Medulla oblongata (tissue), 1 donor: ENCODE measurements around the gene TMEM215.
"Not testable (repeated sequence)": the region's sequence is repeated elsewhere in the genome, so short reads cannot be mapped to it uniquely, and the experiment has no call there.

Experiments used
- DNase-seq: peaks from one replicate; pipeline ENCODE4 v3.0.0-alpha.2; 2015; ENCODE audit errors: extremely low spot score

Gene TMEM215

DNA sequence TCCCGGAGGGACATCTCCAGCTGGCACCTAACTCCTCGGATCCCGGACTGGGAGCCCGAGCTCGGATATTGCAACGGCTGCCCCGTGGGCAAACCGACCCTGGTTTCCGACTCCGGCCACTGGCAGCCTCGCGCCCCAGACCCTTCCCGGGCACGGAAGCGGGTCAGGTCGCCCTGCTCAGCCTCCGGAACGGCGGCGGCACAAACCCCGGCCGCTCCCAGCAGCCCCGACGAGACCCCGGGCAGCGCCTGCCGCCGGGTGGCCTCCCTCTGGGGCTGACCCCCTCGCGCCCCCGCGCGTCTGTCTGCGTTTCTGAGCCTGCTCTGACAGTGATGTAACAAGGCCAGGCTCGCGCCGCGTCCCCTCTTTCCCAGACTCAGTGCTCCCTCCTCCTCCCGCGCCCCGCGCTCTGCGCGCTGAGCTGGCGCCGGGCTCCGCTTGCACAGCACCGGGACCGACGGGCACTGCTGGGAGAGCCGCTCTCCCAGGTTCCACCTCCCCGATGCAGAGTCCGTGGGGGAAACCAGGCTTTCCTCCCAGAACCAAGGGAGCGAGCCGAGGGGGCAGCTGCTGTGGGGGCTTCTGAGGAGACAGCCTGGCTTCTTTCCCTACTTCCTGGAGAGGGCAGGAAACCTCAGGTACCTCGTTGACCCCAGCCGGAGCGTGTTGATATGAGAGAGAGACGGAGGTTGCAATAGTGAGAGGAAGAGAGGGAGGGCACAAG is at the start of gene TMEM215:
TMEM215 (plus strand) TSS at position 373 of the 724 bp plus-strand sequence. CDS start 644 bp downstream, outside the sequence.
- no peak for DNase-seq

DNA sequence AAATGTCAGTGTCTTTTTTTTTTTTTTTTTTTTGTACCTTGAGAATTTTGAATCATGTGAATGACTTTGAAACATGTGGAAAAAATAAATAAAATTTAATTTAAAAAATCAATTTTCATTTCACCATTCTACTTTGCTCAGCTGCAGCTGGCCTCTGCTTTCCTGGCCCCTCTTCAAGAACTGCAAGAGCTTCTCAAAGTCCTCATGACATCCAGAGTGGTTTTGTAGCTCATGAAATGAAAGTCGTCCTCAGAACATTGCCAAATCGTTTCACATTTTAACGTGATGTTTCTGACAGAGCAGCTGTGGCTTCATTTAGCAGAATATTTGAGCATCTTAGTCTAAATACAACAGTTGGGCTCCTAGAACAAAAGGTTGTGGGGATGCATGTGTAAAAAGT is 47.9 kb upstream of the TMEM215 start:
- DNase-seq, result no peak

DNA sequence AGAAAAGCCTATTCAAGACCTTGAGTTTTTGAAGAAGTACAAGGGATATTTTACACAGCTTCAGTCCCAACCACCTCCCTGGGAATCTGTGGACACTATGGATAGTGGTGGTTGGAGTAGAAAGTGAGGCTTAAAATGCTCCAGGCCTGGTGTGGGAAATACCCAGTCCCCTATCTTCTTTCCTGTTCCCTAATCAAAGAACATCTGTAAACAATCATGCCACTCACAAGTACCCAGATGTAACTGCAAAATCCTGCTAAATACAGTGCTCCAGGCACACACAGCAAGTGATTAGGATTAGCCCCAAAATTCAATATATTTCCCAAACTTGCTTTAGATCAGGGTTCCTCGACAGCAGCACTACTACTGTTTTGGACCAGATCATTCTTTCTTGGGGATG is 46.0 kb upstream of the TMEM215 start:
- no peak for DNase-seq

DNA sequence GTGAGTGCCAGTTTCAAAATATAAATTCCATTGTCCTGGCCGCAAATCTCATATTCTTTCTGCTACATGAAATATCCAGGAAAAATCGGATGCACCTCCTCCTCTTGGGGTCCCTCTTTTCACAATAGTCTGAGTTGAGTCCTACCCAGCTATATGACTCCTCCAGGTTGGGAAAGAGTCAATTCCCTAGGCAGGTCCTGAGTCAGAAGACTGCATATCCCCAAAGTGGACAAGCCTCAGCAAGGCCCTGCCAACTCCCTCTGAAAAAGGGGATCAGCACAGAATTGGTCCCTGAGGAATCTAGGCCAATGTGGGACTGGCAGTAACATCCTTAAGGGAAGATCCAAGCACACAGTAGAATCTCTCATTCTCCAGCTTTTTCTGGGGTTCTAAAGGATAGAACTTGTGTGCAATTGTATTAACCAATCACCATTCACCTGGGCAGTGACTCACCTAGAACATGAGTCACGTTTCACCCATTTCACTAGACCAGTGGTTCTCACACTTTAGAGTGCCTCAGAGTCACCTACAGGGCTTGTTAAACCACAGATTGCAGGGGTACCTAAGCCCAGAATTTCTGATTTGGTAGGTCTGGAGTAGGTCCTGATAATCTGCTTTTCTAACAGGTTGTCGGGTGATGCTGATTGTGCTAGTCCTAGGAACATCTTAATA is 44.7 kb upstream of the TMEM215 start:
- no peak for DNase-seq

DNA sequence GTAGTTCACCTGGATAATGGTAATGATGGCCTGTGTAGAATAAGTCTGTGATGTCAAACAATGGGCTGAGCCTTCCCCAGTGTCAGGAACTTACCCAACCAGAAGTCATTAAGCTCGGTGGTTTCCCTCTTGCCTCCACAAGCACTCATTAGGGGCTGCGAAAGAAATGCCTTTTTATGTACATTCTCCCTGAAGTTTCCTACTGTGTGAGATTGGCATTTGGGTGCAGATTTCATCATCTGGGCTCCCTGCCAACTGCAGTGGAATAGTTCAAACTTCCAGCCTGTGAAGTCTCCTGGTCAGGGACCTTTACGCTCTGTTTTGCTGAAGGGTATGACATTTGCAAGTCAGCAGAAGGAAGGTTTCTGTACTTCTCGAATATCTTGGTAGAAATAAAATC is 41.6 kb upstream of the TMEM215 start:
- DNase-seq, result no peak

- DNase-seq, result no peak
These were observed 41.0 kb upstream of the TMEM215 start for GRCh38 chr9:32742296-32742695.

DNA sequence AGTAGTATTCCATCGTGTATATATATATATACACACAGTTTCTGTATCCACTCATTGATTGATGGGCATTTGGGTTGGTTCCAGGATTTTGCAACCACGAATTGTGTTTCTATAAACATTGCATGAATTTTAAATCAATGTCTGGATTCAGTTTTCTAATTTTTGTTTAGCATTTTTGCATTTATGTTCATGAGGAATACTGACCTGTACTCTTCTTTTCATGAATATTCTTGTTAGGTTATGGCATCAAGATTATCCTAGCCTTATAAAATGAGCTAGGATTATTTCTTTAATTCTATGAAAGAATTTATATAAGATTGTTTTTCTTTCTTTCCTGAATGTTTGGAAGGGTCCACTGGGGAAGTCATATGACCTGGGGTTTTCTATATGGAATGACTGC is 35.3 kb upstream of the TMEM215 start:
- no peak for DNase-seq

DNA sequence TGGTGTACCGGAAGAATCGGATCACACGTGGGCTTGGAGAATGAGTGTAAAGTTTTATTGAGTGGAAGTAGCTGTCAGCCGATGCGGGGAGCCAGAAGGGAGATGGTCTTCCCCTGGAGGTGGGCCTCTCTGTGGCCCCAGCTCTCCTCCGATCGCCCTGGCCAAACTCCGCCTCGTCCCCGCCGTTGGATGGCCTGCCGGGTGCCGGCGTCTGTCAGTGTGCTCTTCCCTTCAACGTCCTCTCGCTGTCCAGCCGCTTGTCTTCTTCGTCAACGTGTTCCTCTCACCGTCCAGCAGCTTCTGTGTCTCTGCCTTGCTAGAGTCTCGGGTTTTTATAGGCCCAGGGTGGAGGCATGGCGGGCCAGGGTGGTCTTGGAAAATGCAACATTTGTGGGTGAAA is 27.6 kb upstream of the TMEM215 start:
- no peak for DNase-seq

DNA sequence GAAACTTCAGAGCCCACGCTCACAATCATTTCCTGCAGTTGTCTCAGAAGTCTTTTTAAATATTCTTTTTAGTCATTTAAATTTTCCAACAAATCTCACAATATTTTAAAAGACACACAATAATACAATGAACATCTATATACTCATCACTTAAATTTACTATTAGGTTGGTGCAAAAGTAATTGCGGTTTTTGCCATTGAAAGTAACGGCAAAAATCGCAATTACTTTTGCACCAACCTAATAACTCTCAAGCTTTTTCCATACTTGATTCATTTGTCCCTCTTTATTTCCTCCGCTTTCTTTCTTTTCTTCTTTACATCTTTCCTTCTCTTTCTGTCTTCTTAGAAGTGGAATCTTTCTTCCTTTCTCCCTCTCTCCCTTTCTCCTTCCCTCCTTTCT is 19.2 kb upstream of the TMEM215 start:
- no peak for DNase-seq

GRCh38 chr9:32775283-32775682 is 8.1 kb upstream of the TMEM215 start:
- DNase-seq, result no peak

DNA sequence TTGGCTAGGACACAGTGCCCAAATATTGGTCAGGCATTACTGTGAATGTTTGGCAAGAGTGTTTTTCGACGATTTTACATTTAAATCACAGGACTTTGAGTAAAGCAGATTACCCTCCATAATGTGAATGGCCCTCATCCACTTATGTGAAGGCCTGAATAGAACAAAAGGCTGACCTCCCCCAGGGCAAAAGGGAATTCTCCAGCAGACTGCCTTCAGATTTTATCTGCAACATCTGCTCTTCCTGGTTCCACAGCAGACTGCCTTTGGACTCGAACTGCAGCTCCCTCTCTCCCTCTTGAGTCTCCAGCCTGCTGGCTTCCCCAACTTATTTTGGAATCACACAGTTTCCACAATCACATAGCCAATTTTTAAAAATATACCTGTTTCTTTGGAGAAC is 7.1 kb upstream of the TMEM215 start:
- DNase-seq, result no peak

DNA sequence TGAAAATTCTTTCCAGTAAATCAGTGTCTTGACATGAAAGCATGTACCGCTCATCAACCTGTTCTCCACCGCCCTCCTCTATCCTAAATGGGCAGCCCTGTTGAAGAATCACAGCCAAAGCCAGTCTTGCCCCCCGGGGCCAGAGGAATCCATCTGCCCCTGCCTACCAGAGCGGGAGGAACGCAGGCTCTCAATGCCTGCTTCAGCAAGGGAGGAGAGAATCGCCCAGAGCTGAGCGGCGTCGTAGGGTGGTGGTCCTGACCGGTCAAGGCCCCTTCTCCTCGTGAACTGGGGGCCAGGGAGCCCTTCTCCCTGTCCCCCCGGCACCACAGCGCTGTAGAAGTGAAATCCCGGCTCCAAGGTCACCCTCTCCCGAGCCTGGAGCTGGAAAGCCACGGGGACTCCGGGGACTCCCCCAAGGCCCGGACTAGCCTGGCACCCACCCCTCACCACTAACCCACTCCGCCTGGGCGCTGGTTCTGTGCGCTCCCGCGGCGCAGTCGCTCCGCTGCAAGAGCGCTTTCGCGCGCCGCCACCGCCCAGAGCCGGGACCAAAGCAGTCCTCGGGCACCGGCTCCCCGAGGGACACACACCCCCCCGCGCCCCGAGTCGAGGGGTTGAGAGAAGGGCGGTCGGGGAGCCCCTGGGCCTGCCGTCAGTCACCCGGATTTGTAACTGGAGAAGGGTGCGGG is 718 bp upstream of the TMEM215 start:
- no peak for DNase-seq

GRCh38 chr9:32787816-32788215 is 4.5 kb downstream of the TMEM215 start:
- no peak for DNase-seq

- not testable (repeated sequence) for DNase-seq
These were observed 12.7 kb downstream of the TMEM215 start for GRCh38 chr9:32796015-32796414.

GRCh38 chr9:32801530-32801929 is 18.2 kb downstream of the TMEM215 start:
- DNase-seq, result no peak

- DNase-seq, result no peak
These were observed 23.9 kb downstream of the TMEM215 start for GRCh38 chr9:32807217-32807616.

- no peak for DNase-seq
These were observed 27.9 kb downstream of the TMEM215 start for GRCh38 chr9:32811246-32811645.

DNA sequence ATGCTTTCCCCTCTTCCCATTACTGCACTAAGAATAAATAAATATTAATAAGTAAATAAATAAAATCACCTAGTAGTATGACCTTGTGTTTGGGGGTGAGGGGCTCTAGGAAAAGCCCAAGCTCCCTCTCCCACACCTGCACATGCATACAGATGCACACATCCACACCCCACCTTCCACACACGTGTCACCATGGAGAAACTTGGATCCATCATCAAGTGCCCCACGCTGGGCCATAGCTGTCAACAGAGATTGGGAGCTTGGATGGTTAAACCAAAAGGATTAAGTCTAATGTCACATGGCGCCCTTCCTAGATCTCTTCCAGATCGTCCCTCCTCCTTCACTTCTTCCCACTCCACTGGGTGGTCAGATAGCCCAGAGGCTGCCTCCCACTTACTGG is 37.0 kb downstream of the TMEM215 start:
- no peak for DNase-seq

DNA sequence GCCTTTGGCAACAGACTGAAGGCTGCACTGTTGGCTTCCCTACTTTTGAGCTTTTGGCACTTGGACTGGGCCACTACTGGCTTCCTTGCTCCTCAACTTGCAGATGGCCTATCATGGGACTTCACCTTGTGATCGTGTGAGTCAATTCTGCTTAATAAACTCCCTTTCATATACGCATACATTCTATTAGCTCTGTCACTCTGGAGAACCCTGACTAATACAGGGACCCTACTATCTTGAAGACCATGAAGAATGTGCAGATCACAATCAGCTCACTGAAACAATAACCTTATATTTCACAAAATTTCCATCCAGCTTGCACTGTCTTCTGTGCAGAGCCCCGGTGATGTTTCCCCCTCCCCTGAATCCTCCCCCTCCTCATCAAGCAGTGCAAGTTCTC is 39.8 kb downstream of the TMEM215 start:
- no peak for DNase-seq

- no peak for DNase-seq
These were observed 40.2 kb downstream of the TMEM215 start for GRCh38 chr9:32823551-32823950.

DNA sequence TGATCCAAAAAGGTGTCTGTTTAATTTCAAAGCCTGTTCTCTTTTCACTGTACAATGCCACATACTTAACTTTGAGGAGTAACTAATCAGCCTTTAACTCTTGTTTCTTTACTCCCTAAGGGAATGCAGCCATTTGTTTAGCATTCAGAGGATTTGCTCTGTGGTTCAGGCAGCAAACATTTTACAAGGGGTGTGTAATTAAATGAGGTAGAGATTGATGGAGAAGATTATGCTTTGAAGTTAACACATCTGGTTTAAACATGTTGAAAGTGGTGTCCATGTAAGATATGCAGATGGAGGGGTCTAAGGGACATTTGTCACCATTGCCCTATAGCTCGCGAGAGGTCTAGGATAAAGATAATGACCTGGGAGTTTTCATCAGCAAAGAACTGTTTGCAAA is 41.9 kb downstream of the TMEM215 start:
- no peak for DNase-seq

- DNase-seq, result no peak
These were observed 45.5 kb downstream of the TMEM215 start for GRCh38 chr9:32828861-32829260.

DNA sequence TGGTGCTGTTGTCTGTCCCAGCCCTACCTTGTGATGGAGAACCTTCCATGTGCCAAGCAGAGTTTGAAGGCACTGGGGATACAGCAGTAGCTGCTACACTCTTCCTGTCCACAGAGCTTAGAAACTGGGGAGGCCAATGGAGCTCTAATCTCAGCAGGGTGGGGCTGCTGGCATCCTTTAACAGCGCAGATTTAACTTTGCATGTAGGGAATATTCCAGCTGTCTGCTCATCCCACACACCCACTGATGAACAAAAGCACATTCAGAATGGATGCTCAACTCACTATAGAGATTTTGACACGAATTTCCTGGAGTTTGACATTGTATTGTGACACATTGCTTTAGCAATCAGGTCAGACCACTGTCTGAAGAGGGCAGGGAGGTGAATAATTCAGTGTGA is 49.0 kb downstream of the TMEM215 start:
- no peak for DNase-seq
